Measurements from ENCODE around the gene GRAP.
"Not testable (repeated sequence)": the region's sequence is repeated elsewhere in the genome, so short reads cannot be mapped to it uniquely, and the experiment has no call there.

Gene GRAP

DNA sequence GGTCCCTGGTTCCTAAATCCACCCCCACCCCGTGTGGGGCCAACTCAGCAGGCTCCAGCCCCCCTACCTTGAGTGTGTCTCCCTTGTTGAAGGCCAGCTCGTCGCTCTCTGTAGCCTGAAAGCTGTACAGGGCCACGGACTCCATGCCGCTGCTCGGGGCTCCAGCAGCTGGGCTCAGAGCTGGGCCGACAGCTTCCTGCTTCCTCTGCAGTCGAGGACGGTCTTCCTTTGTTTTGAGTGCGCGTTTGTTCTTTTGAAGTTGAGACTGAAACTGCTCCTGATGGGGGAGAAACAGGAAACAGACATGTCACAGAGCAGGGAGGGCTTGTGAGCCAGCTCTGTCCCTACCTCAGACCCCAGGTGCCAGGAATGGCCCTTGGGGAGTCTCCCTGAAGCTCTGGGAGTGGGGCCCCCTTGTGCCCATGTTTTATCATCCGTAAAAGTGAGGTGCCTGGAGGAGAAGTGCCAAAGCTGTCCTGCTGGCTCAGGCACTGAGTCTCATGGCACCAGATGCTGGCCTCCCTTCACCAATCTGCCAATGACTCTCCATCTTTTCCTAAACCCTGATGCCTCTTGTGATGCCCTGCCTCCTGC lies at the start of gene GRAP:
TSS of gene GRAP (minus strand) at position 176 of the 594 bp plus-strand sequence. CDS start at position 145, 31 bp downstream.
- not testable (repeated sequence) for DNase-seq

DNA sequence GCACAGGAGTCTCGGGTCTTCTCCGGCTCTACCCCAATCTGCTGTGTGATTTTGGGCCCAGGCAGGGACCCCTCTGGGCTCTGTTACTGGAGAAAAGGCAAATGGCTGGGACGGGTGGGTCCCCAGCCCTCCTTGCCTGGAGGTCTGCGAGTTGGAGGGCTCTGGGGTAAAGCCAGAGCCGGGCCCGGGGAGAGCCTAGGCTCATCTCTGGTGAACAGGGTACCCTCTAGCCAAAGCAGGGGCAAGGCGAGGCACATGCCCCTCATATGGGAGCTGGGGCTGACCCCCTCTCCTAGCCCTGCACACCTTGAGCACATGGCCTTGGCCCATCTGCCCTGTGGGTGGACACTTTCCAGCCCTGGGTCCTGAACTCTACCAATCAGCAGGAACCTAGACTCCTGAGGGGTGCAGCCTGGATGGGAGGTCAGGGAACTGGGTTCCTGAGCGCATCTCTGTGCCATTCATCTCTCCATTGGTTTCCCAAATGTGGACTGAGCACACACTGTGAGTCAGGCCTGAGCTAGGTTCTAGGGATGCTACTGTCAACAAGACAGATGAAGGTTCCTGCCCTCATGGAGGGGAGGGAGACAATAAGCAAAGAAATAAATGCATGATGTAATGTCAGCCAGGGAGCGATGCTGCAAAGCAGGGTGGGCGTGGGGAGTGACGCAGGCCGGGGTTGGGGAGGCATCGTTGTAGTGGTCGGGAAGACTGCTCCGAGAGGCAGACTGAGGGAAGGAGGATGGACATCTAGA lies 47.1 kb upstream of the GRAP start:
- DNase-seq = not testable (repeated sequence)

DNA sequence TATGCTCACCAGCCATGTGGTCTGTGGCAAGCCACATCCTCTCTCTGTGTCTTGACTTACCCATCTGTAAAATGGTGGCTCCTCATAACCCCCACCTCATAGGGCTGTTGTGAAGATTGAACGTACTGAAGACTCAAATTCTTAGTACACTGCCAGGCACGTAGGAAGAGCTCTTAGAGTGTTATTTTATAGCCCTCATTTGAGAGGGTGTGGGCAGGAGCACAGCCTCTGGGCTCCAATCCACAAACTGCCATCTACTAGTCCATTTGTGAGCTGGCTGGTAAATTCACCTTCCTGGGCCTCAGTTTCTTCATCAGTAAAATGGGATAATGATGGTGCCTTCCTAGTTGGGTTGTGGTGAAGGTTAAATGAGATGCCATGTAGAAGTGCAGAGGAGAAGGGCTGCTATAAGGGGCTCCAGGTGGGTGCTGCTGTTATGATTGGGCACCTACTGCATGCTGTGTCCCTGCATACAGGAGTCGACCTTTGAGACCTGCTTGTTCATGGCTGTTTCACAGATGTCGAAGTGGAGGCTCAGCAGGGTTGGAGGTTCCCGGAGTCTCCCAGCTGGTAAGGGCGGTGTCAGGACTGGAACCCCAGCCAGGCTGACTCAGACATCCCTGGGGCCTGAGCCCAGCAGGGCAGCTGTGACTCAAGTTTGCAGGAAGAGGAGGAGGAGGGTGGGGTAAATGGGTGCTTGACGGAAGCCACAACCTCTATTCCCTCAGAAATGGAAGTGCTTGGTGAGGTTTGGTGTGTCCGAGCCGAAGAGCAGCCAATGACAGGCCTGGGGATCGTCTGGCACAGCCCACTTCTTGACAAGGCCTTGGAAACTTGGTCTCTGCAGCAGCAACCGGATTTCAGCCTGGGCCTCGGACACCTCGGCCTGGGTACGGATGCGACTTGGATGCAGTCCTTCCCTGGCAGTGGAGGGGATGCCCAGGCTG lies 46.3 kb upstream of the GRAP start:
- not testable (repeated sequence) for DNase-seq

DNA sequence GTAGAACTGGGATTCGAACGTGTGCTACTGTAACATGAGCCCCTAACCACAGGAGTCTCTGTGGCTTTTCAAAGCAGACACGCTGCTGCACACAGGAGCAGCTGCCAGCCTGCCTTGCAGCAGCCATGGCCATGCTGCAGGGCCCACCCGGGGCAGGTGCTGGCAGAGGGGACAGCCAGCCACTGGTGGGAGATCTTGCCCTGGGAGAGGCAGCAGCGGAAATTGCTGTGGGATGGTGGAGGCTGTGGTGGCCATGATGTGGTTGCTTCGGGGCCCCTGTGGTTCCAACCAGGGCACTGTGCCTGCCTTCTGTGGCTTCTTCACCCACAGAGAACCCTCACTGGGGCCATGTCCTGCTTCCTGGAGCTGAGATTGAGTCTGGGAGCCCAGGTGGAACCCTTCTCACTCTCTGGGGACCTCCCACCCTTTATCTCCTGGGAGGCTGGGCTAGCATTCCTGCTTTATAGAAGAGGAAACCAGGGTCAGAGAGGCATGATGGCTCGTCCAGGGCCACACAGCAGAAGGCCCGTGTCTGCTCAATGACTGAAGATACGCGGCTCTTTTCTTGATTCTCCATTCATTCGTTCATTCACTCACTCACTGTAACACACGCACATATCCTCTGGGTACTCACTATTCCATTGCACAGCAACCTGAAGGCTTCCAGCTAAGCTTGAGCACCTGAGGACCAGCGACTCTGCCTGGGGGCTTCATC lies 43.5 kb upstream of the GRAP start:
- DNase-seq = not testable (repeated sequence)

- not testable (repeated sequence) for DNase-seq
These were observed 42.3 kb upstream of the GRAP start for GRCh38 chr17:19088804-19089685.

GRCh38 chr17:19077386-19077785 lies 30.6 kb upstream of the GRAP start:
- not testable (repeated sequence) for DNase-seq

DNA sequence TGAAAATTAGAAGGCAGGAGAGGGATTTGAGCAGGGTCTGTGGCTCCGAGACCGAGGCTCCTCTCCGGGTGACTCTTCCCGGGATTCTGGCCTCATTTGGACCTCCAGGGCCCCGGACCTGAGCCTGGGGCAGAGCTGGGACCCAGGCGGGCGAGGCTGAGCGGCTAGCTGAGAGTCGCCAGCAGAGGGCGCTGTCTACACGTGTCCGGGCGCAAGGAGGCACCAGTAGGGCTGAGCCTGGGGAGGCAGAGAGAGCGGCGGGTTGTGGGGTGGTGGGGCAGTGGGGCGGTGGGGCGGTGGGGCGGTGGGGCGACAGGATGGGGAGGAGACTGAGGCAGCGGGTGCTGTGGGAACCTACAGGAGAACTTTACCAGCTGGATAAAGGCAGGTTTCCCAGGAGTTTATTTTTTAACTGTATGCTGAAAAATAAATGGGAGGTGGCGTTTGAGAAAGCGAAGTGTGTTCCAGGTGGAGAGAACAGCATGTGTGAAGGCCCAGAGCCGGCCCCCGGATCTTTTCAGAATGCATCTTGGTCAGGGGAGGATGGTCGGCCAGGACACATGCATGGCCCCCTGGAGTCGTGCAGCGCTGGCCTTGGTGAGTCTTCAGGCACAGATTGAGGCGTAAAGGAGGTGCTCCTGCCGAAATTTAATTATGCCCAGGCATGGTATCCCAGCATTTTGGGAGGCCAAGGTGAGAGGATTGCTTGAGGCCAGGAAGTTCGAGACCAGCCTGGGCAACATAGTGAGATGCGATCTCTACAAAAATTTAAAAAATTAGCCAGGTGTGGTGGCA lies 29.8 kb upstream of the GRAP start:
- DNase-seq = not testable (repeated sequence)

GRCh38 chr17:19070318-19071168 lies 23.8 kb upstream of the GRAP start:
- DNase-seq = not testable (repeated sequence)

GRCh38 chr17:19064378-19064777 lies 17.6 kb upstream of the GRAP start:
- peak; percentile 3 for DNase-seq

DNA sequence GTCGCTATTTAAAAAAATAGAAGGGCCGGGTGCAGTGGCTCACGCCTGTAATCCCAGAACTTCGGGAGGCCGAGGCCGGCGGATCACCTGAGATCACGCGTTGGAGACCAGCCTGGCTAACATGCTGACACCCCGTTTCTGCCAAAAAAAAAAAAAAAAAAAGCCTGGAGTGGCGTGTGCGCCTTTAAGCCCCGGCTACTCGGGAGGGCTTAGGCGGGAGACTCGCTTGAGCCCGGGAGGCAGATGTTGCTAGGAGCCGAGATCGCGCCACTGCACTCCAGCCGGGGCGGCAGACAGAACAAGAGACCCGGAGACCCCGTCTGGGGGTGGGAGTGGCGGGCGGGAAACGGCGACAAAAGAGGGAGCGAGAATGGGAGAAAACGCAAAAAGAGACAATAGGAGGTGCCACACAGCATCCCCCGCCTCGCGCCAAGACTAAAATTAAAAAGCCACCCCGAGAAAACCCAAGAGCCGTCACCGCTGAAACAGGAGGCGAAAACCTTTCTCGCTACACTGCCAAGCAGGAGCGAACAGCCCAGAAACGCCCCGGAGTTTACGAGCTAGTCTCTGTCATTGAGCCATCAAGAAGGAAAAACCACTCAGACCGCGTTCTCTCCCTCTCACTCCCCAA lies 16.7 kb upstream of the GRAP start:
- not testable (repeated sequence) for DNase-seq

DNA sequence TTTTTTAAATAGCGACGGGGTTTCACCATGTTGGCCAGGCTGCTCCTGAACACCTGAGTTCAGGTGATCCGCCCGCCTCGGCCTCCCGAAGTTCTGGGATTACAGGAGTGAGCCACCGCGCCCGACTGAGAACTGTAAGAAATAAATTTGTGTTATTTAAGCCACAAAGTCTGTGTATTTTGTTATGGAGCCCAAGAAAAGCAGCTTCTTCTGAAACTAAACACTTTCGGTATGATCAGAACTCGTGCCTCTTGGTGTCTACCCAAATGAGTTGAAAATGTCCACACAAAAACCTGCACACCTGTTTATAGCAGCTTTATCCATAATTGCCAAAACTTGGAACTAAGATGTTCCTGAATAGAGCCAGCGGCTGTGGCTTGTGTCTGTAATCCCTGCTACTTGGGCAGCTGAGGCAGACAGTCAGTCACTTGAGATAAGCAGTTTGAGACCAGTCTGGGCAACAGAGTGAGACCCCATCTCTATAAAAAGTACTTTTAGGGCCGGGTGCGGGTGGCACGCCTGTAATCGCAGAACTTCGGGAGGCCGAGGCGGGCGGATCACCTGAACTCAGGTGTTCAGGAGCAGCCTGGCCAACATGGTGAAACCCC lies 16.1 kb upstream of the GRAP start:
- DNase-seq = not testable (repeated sequence)

GRCh38 chr17:19062009-19062717 lies 15.4 kb upstream of the GRAP start:
- DNase-seq = not testable (repeated sequence)

DNA sequence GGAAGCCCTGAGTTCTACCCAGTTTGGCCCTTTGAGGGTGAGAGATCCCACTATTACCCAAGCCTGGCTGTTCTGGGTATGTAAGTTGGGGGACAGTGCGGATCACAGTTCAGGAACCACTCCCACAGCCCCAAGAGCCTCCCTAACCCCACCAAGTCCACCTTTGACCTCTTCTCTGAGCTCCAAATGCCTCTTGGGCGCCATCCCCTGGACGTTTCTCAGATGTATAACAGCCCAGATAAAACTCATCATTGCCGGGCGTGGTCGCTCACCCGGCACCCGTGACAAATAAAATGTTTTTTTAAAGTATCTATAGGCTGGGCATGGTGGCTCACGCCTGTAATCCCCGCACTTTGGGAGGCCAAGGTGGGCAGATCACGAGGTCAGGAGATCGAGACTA lies 8.7 kb upstream of the GRAP start:
- DNase-seq = not testable (repeated sequence)

DNA sequence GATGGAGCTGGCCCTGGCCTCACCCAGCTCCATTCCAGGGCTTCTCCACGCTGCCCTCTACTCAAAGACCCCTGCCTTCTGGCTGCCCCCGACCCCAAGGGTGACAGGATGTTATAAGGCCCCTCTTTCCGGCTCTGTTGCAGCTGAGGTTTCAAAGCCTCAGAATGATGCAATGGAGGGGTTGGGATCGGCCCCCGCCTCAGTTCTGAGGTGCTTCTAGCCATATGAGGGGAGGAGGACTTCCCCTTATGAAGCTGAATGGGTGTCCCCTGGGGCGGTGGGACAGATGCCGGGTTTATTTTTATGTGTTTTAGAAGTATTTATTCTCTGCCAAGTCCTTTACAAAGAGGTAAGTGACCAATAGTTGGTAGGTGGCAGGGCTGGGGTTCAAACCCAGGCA lies 2.1 kb upstream of the GRAP start:
- DNase-seq = not testable (repeated sequence)

DNA sequence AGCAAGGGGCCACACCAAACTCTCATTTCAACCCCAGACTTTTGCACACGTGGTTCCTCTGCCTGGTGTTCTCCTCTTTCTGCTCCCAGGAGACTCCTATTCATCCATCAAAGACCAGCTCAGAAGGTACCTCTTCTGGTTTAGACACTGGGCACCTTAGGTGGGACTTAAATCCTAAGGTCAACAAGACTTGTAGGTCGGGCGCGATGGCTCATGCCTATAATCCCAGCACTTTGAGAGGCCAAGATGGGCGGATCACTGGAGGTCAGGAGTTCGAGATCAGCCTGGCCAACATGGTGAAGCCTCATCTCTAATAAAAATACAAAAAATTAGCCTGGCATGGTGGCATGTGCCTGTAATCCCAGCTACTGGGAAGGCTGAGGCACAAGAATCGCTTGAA lies 753 bp upstream of the GRAP start:
- DNase-seq = not testable (repeated sequence)

DNA sequence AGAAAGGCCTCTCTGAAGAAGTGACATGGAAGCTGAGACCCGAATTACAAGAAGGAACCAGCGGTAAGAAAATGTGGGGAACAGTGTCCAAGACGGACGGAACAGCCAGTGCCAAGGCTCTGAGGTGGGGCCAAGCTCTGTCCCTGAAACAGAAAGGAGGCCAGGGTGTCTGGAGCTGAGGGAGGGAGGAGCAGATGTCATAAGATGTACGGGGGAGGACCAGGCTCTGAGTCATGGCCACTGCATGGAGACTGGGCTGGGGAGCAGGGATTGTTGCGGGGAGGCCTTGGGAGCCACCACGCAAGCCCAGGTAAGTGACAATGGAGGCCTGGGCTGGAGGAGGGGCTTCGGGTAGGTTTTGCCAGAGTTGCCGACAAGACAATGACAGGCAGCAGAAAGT lies 2.1 kb downstream of the GRAP start:
- not testable (repeated sequence) for DNase-seq

- DNase-seq = not testable (repeated sequence)
These were observed 3.7 kb downstream of the GRAP start for GRCh38 chr17:19043032-19043431.

DNA sequence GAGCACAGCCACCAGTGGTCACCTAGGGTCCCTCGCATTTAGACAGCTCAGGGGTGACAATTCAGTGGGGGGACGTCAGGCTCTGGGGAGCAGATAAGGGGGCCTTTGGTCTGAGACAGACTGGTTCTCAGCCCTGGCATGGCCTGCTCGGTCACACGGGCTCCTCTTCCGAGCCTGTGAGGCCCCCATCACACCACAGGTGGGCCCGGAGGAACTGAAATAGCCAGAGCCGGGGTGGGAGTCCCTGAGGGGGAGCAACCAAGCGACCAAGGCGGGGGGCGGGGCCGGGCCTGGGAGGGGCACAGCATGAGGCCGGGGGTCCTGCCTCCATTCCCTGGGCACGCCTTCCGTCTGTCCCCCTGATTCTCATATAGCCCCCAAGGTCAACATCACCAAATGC lies 4.4 kb downstream of the GRAP start:
- not testable (repeated sequence) for DNase-seq

All from CD4-positive, alpha-beta T cell treated with Interleukin-6 for 4 hours (primary cell).